Common myeloid progenitor, CD34-positive (primary cell): ENCODE measurements around the gene CEP164.
"Not testable (repeated sequence)": the region's sequence is repeated elsewhere in the genome, so short reads cannot be mapped to it uniquely, and the experiment has no call there.

Experiments used
- CTCF ChIA-PET: fragments of 350-600 bp; sonication (Branson Sonifier 250); formaldehyde crosslinking; loops from one replicate; lab custom pipeline; 2021; ENCODE audit warnings: antibody characterized with exemption; lab: Charles Lee
- POLR2A ChIA-PET: fragments of 350-600 bp; sonication (Branson Sonifier 250); formaldehyde crosslinking; loops from one replicate; lab custom pipeline; 2021; ENCODE audit warnings: antibody characterized with exemption; lab: Charles Lee
- DNase-seq, 3 donors: peaks; one replicate each; pipeline versions ENCODE4 v3.0.0 to v3.0.0-alpha.2; 2013
- H3K27ac ChIP-seq, 2 experiments: 1 replicate in 1 of 2; 2 replicates in 1 of 2; pipeline ENCODE4 v1.7.0; 2013; ENCODE audit warnings: inconsistent platforms in 2 of 2, low read length in 2 of 2, mild to moderate bottlenecking in 2 of 2, low read depth in 1 of 2, moderate library complexity in 1 of 2; ENCODE audit not compliant: severe bottlenecking in 2 of 2, insufficient read depth in 1 of 2, poor library complexity in 1 of 2
- H3K27me3 ChIP-seq, 5 experiments: replicated peaks in 2 of 5; 1 replicate in 3 of 5; 2 replicates in 2 of 5; pipeline versions ENCODE4 v1.6.1 to v1.7.0; 2013; ENCODE audit warnings: low read length in 4 of 5, mild to moderate bottlenecking in 2 of 5, moderate library complexity in 2 of 5, inconsistent platforms in 1 of 5; ENCODE audit not compliant: insufficient read depth in 5 of 5, control insufficient read depth in 4 of 5
- H3K36me3 ChIP-seq, 4 experiments: 1 replicate in 2 of 4; 2 replicates in 2 of 4; pipeline versions ENCODE4 v1.6.1 to v1.7.0; 2013; ENCODE audit warnings: low read length in 3 of 4, control low read depth in 1 of 4, mild to moderate bottlenecking in 1 of 4; ENCODE audit not compliant: control insufficient read depth in 4 of 4, insufficient read depth in 4 of 4
- H3K4me1 ChIP-seq, 4 experiments: 1 replicate in 3 of 4; 2 replicates in 1 of 4; pipeline versions ENCODE4 v1.6.1 to v1.7.1; 2013; ENCODE audit warnings: low read length in 3 of 4, mild to moderate bottlenecking in 3 of 4, control low read depth in 1 of 4, inconsistent platforms in 1 of 4, moderate library complexity in 1 of 4; ENCODE audit not compliant: control insufficient read depth in 4 of 4, insufficient read depth in 4 of 4; ENCODE audit errors: control extremely low read depth in 1 of 4
- H3K4me3 ChIP-seq, 7 experiments: 1 replicate in 4 of 7; 2 replicates in 3 of 7; pipeline versions ENCODE4 v1.5.1 to v1.7.0; 2013; ENCODE audit warnings: mild to moderate bottlenecking in 7 of 7, low read length in 6 of 7, moderate library complexity in 6 of 7, inconsistent platforms in 2 of 7, low read depth in 2 of 7, control low read depth in 1 of 7; ENCODE audit not compliant: insufficient read depth in 4 of 7, control insufficient read depth in 1 of 7; ENCODE audit errors: extremely low read depth in 1 of 7
- H3K9me3 ChIP-seq, 5 experiments: 1 replicate in 4 of 5; 2 replicates in 1 of 5; pipeline versions ENCODE4 v1.6.1 to v1.7.1; 2013; ENCODE audit warnings: low read length in 4 of 5, mild to moderate bottlenecking in 2 of 5, inconsistent platforms in 1 of 5, low read depth in 1 of 5, moderate library complexity in 1 of 5; ENCODE audit not compliant: control insufficient read depth in 4 of 5, insufficient read depth in 2 of 5; ENCODE audit errors: control extremely low read depth in 1 of 5
- WGBS: methylation state at CpG from one replicate; pipeline ENCODE4 v1.1.5; 2013; ENCODE audit not compliant: insufficient coverage; 5-methylcytosine and 5-hydroxymethylcytosine counted together

The CEP164 gene

DNA sequence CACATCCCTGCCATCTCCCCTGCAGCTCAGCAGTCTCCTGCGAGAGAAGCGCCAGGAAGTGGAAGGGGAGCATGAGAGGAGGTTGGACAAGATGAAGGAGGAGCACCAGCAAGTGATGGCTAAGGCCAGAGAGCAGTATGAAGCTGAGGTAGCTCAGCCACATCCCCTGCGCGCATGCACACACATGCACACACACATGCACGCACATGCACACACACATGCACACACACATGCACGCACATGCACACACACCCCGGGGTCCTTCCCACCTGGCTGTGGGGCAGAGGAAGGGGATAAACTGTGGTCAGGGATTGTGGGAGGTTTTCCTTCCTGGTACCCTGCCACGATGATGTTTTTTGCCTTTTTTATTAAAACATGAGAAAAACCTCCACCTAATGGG lies 65.3 kb downstream of the CEP164 start:
- POLR2A ChIA-PET, result no interaction called here
- no peak for DNase-seq
- Histone ChIP-seq H3K4me3 (no peak overlapping the region), H3K27me3 (no peaks in the 10 kb centered on the region), H3K9me3 (peaks cover 0 to 2% (median 0%) of the 10 kb centered on the region in 5 experiments), H3K4me1 (no peaks in the 10 kb centered on the region), H3K36me3 (peaks cover 9 to 72% (median 57%) of the 10 kb centered on the region in 4 experiments), H3K27ac (no peak overlapping the region)
- CTCF ChIA-PET, result no interaction called here
- 100% methylated on average over 2 of the region's 8 CpGs for WGBS

DNA sequence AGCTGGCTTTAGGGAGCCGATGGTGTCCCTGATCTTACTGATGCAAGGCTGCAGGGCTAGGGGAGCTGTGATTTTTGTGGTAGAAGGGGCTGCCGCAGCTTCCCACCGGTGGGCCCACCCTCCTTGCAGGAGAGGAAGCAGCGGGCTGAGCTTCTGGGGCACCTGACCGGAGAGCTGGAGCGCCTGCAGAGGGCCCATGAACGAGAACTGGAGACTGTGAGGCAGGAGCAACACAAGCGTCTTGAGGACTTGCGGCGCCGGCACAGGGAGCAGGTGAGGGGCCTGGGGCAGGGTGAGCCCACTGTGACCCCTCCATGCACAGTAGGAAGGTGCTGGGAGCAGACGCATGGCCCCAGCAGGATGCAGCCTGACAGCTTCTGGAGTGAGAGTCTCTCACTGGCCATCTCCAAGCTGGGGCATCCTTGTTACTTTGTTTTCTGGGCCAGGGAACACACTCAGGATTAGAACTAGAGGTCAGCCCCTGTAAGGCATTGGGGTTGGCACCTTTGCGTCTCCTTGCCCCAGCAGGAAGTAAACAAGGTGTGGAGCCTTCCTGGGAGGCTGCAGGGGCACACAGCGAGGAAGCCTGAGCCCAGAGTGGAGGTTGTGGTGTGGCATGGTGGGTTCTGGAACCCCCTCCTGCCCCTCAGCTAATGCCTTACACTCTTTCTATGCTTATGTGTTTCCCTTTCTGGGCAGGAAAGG lies 66.7 kb downstream of the CEP164 start:
- H3K27me3 ChIP-seq, result no peaks in the 10 kb centered on the region
- H3K9me3 ChIP-seq, result peaks cover 1 to 12% (median 5%) of the 10 kb centered on the region in 5 experiments
- H3K27ac ChIP-seq, result no peak overlapping the region
- peaks cover 9 to 79% (median 54%) of the 10 kb centered on the region in 4 experiments for H3K36me3 ChIP-seq
- no peak for DNase-seq
- H3K4me1 ChIP-seq, result no peaks in the 10 kb centered on the region
- ChIA-PET POLR2A (interaction anchor here (0.6 kb wide), 1 partner anchor 30 kb away, joined by 3 read pairs; no protein-coding TSS in a partner anchor), CTCF (no interaction called here)
- no peak overlapping the region for H3K4me3 ChIP-seq
- WGBS, result over 99% methylated on average over 12 of the region's 14 CpGs

DNA sequence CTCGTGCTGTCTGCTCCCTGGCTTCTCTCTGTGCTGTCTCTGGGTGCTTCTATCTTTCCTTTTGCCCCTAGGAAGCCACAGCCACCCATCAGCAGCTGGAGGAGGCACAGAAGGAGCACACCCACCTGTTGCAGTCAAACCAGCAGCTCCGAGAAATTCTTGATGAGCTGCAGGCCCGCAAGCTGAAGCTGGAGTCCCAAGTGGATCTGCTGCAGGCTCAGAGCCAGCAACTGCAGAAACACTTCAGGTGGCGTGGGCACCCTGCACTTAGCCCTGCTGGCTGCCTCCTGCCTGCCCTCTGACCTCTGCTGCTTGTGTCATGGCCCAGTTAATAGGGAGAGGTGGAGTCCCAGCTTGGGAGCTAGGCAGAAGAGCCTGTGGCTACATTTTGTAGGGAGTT lies 67.8 kb downstream of the CEP164 start:
- H3K27ac ChIP-seq, result no peak overlapping the region
- no peak overlapping the region for H3K4me3 ChIP-seq
- ChIA-PET POLR2A (no interaction called here), CTCF (interaction anchor here (0.6 kb wide), 1 partner anchor 23 kb away, joined by 3 read pairs; no protein-coding TSS in a partner anchor)
- H3K9me3 ChIP-seq, result peaks cover 2 to 12% (median 5%) of the 10 kb centered on the region in 5 experiments
- H3K4me1 ChIP-seq, result no peaks in the 10 kb centered on the region
- DNase-seq, result no peak
- WGBS, result 100% methylated on average over 3 of the region's 4 CpGs
- H3K36me3 ChIP-seq, result peaks cover 9 to 79% (median 54%) of the 10 kb centered on the region in 4 experiments
- H3K27me3 ChIP-seq, result no peaks in the 10 kb centered on the region

DNA sequence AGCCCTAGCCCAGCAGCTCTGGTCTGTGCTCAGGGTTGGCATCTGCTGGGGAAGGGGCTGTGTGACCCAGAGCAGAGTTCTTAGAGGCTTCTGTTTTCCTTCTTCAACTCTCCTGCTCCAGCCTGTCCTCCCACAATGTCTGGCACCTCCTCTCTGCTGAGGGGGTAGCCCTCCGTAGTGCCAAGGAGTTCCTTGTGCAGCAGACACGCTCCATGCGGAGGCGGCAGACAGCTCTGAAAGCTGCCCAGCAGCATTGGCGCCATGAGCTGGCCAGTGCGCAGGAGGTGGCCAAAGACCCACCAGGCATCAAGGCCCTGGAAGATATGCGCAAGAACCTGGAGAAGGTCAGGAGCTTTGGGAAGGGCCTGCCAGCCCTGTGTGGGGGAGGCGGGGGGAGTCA lies 69.3 kb downstream of the CEP164 start:
- Histone ChIP-seq H3K36me3 (peaks cover 9 to 65% (median 43%) of the 10 kb centered on the region in 4 experiments), H3K27me3 (no peaks in the 10 kb centered on the region), H3K27ac (no peak overlapping the region), H3K4me1 (no peaks in the 10 kb centered on the region), H3K4me3 (no peak overlapping the region), H3K9me3 (peaks cover 2 to 12% (median 5%) of the 10 kb centered on the region in 5 experiments)
- ChIA-PET CTCF (interaction anchor here (1.2 kb wide), 1 partner anchor 10 kb away, joined by 3 read pairs; no protein-coding TSS in a partner anchor), POLR2A (no interaction called here)
- 100% methylated on average over 8 of the region's 8 CpGs for WGBS
- DNase-seq, result no peak

DNA sequence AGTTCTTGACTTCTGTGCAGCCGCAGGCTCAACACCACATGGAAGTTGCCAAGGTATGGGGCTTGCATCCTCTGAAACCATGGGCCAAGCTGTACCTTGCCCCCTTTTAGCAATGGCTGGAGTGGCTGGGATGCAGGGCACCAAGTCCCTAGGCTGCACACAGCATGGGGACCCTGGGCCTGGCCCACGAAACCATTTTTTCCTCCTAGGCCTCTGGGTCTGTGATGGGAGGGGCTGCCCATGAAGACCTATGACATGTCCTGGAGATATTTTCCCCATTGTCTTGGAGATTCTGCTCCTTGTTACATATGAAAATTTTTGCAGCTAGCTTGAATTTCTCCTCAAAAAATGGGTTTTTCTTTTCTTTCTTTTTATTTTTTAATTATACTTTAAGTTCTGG lies 71.0 kb downstream of the CEP164 start:
- H3K4me3 ChIP-seq, H3K27me3 ChIP-seq, DNase-seq, H3K4me1 ChIP-seq, H3K27ac ChIP-seq, CTCF ChIA-PET, POLR2A ChIA-PET: not testable (repeated sequence)
- 90% methylated on average over 2 of the region's 2 CpGs for WGBS
- peaks cover 2 to 12% (median 5%) of the 10 kb centered on the region in 5 experiments for H3K9me3 ChIP-seq
- peaks cover 6 to 53% (median 32%) of the 10 kb centered on the region in 4 experiments for H3K36me3 ChIP-seq

DNA sequence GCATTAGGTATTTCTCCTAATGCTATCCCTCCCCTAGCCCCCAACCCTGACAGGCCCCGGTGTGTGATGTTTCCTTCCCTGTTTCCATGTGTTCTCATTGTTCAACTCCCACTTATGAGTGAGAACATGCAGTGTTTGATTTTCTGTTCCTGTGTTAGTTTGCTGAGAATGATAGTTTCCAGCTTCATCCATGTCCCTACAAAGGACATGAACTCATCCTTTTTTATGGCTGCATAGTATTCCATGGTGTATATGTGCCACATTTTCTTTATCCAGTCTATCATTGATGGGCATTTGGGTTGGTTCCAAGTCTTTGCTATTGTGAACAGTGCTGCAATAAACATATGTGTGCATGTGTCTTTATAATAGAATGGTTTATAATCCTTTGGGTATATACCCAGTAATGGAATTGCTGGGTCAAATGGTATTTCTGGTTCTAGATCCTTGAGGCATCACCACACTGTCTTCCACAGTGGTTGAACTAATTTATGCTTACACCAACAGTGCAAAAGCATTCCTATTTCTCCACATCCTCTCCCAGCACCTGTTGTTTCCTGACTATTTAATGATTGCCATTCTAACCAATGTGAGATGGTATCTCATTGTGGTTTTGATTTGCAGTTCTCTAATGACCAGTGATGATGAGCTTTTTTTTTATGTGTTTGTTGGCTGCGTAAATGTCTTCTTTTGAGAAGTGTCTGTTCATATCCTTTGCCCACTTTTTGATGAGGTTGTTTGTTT lies 71.6 kb downstream of the CEP164 start:
- no CpG with 5 or more reads among the region's 2 CpGs for WGBS
- CTCF ChIA-PET, H3K27ac ChIP-seq, H3K4me3 ChIP-seq, DNase-seq, H3K27me3 ChIP-seq, POLR2A ChIA-PET, H3K4me1 ChIP-seq: not testable (repeated sequence)
- Histone ChIP-seq H3K36me3 (peaks cover 6 to 50% (median 29%) of the 10 kb centered on the region in 4 experiments), H3K9me3 (peaks cover 2 to 14% (median 5%) of the 10 kb centered on the region in 5 experiments)

DNA sequence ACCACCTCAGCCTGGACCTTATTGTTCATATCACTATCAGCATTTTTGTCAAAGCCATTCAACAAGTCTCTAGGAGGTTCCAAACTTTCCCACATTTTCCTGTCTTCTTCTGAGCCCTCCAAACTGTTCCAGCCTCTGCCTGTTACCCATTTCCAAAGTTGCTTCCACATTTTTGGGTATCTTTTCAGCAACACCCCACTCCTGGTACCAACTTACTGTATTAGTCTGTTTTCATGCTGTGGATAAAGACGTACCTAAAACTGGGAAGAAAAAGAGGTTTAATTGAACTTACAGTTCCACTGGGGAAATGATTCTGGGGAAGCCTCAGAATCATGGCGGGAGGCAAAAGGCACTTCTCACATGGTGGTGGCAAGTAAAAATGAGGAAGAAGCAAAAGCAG lies 78.2 kb downstream of the CEP164 start:
- H3K4me3 ChIP-seq, H3K4me1 ChIP-seq, CTCF ChIA-PET, H3K27ac ChIP-seq, H3K27me3 ChIP-seq, DNase-seq, POLR2A ChIA-PET: not testable (repeated sequence)
- WGBS, result 94% methylated on average over 2 of the region's 2 CpGs
- H3K36me3 ChIP-seq, result peaks cover 0 to 51% (median 23%) of the 10 kb centered on the region in 4 experiments
- H3K9me3 ChIP-seq, result peaks cover 1 to 22% (median 9%) of the 10 kb centered on the region in 5 experiments
